ENCODE results near the gene SLC47A1.

The SLC47A1 gene

GRCh38 chr17:19596869-19597268 lies 63.2 kb downstream of the SLC47A1 start:
- no peak for DNase-seq (ENCODE audit: low read depth in 2 of 2, low spot score in 1 of 2)

GRCh38 chr17:19610311-19610710 lies 76.7 kb downstream of the SLC47A1 start:
- DNase-seq (ENCODE audit: low read depth in 2 of 2, low spot score in 1 of 2), result no peak

GRCh38 chr17:19610879-19611278 lies 77.2 kb downstream of the SLC47A1 start:
- no peak for DNase-seq (ENCODE audit: low read depth in 2 of 2, low spot score in 1 of 2)

GRCh38 chr17:19613979-19614378 lies 80.3 kb downstream of the SLC47A1 start:
- no peak for DNase-seq (ENCODE audit: low read depth in 2 of 2, low spot score in 1 of 2)

- no peak for DNase-seq (ENCODE audit: low read depth in 2 of 2, low spot score in 1 of 2)
These were observed 81.2 kb downstream of the SLC47A1 start for GRCh38 chr17:19614900-19615299.

GRCh38 chr17:19618015-19618414 lies 84.4 kb downstream of the SLC47A1 start:
- no peak for DNase-seq (ENCODE audit: low read depth in 2 of 2, low spot score in 1 of 2)

- DNase-seq (ENCODE audit: low read depth in 2 of 2, low spot score in 1 of 2), result no peak
These were observed 86.2 kb downstream of the SLC47A1 start for GRCh38 chr17:19619705-19620325.

- DNase-seq (ENCODE audit: low read depth in 2 of 2, low spot score in 1 of 2), result no peak
These were observed 88.0 kb downstream of the SLC47A1 start for GRCh38 chr17:19621697-19622096.

- no peak for DNase-seq (ENCODE audit: low read depth in 2 of 2, low spot score in 1 of 2)
These were observed 92.4 kb downstream of the SLC47A1 start for GRCh38 chr17:19626079-19626478.
